PC-9 (cell line): ENCODE data around the gene ABLIM1. TPM values are rescaled to one million over a fixed set of nuclear protein-coding genes. Genes with fewer than 3 reads are reported as not detected.

Experiments used
- BruUV-seq: library from RNA; stranded (reverse); fragments of 400-500 nt; replicated peaks from 2 replicates; lab custom pipeline; 2021; lab: Mats Ljungman, UMichigan
- CTCF ChIA-PET: fragments of 300-600 bp; sonication (Branson Sonifier 250); formaldehyde crosslinking; loops from one replicate; lab custom pipeline; 2022; ENCODE audit warnings: antibody characterized with exemption; lab: Charles Lee
- POLR2A ChIA-PET: fragments of 300-600 bp; sonication (Branson Sonifier 250); formaldehyde crosslinking; loops from one replicate; lab custom pipeline; 2022; ENCODE audit warnings: antibody characterized with exemption; ENCODE audit not compliant: unreplicated experiment; lab: Charles Lee
- DNase-seq, 2 experiments: peaks; one replicate each; pipeline versions ENCODE4 v3.0.0 to v3.0.0-alpha.2; 2015 to 2022; ENCODE audit warnings: mixed read lengths in 1 of 2
- H2AFZ ChIP-seq: fragments of 200-600 bp; sonication (generic); 2 replicates; pipeline ENCODE4 v1.8.1; 2017; ENCODE audit warnings: antibody characterized with exemption
- H3F3A ChIP-seq: fragments of 200-600 bp; sonication (generic); 2 replicates; pipeline ENCODE4 v1.8.1; 2017; ENCODE audit warnings: antibody characterized with exemption, mild to moderate bottlenecking, low read depth; ENCODE audit not compliant: insufficient read depth
- H3K27ac ChIP-seq: fragments of 200-600 bp; sonication (generic); 2 replicates; pipeline ENCODE4 v1.6.1; 2016; ENCODE audit warnings: mixed run types
- H3K27me3 ChIP-seq: fragments of 200-600 bp; sonication (generic); 2 replicates; pipeline ENCODE4 v1.6.1; 2016; ENCODE audit warnings: low read depth, mixed run types; ENCODE audit not compliant: insufficient read depth
- H3K36me3 ChIP-seq: fragments of 200-600 bp; sonication (generic); 2 replicates; pipeline ENCODE4 v1.6.1; 2016; ENCODE audit warnings: low read depth, mixed run types
- H3K4me1 ChIP-seq: fragments of 200-600 bp; sonication (generic); replicated peaks from 2 replicates; pipeline ENCODE4 v1.6.1; 2016; ENCODE audit warnings: mixed run types; ENCODE audit not compliant: insufficient read depth
- H3K4me2 ChIP-seq: fragments of 200-600 bp; sonication (generic); 2 replicates; pipeline ENCODE4 v1.6.1; 2017; ENCODE audit warnings: mixed run types
- H3K4me3 ChIP-seq: fragments of 200-600 bp; sonication (generic); 2 replicates; pipeline ENCODE4 v1.6.1; 2016; ENCODE audit warnings: mixed run types
- H3K79me2 ChIP-seq: fragments of 200-600 bp; sonication (generic); 2 replicates; pipeline ENCODE4 v1.6.1; 2017; ENCODE audit warnings: low read depth, mixed run types
- H3K9me2 ChIP-seq: fragments of 200-600 bp; sonication (generic); 2 replicates; pipeline ENCODE4 v1.8.1; 2017; ENCODE audit warnings: mild to moderate bottlenecking; ENCODE audit not compliant: insufficient read depth
- H3K9me3 ChIP-seq: fragments of 200-600 bp; sonication (generic); 2 replicates; pipeline ENCODE4 v1.8.1; 2016; ENCODE audit warnings: low read depth; ENCODE audit not compliant: insufficient read depth
- H4K20me1 ChIP-seq: fragments of 200-600 bp; sonication (generic); 2 replicates; pipeline ENCODE4 v1.8.1; 2017; ENCODE audit not compliant: insufficient read depth
- EZH2 ChIP-seq: fragments of 200-600 bp; sonication (generic); IDR thresholded peaks from 2 replicates; pipeline ENCODE4 v1.8.0; 2017; ENCODE audit warnings: antibody characterized with exemption, low read depth
- intact Hi-C: fragments of 100-400 bp; cut with micrococcal nuclease; formaldehyde crosslinking; loops from one replicate; pipeline ENCODE4 v1.10.0; 2022; ENCODE audit not compliant: unreplicated experiment
- total RNA-seq: library from RNA; stranded (reverse); gene quantifications from 2 replicates; pipeline ENCODE4 v1.2.3, GENCODE V29; 2021
- TF ChIP-seq, protein P1 (sequence below): fragments of 200-600 bp; sonication (generic); conservative IDR thresholded peaks from 2 replicates; pipeline ENCODE4 v1.6.1; 2017; ENCODE audit warnings: mixed run types, antibody characterized with exemption, mild to moderate bottlenecking, moderate library complexity

Gene ABLIM1
- total RNA-seq, 1 experiment from 2014 or later: 68.7 TPM

DNA sequence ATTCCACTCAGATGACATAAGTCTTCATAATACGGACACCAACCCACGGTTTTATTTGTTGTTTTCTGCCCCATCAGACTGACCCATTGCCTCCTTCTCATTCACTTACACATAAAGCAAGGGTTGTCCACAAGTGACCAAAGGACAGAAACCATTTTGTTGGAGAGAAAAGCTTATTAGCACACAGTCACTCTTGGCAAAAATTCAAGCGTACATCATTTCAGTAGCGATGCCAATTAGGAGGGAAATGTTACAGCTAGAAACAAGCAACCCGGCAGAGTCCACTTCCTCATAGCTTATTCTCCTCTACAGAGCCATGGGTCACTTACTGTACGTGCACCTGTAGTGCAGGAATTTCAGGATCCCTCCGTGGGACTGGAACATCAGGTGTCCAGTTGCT is 23.0 kb downstream of the ABLIM1 start:
- Histone ChIP-seq H4K20me1 (no peaks in the 10 kb centered on the region), H3K4me1 (peaks cover 68% of the 10 kb centered on the region), H3K4me2 (peak overlapping the region; percentile 74), H3K9me3 (no peaks in the 10 kb centered on the region), H3K9me2 (no peaks in the 10 kb centered on the region), H3F3A (peaks cover 45% of the 10 kb centered on the region), H3K27ac (peak overlapping the region; percentile 88), H3K27me3 (no peaks in the 10 kb centered on the region), H3K79me2 (no peaks in the 10 kb centered on the region), H2AFZ (no peak overlapping the region), H3K4me3 (peak overlapping the region; percentile 46; the same call in 1 of the 2 replicates), H3K36me3 (no peaks in the 10 kb centered on the region)
- no TSS peak for BruUV-seq
- ChIA-PET POLR2A (interaction anchor here (0.5 to 1.0 kb wide), 6 partner anchors 10 to 222 kb away, joined by 3 to 18 read pairs (median 4); no protein-coding TSS in a partner anchor), CTCF (interaction anchor here (0.5 to 0.6 kb wide), 2 partner anchors 8 to 10 kb away, joined by 3 read pairs; no protein-coding TSS in a partner anchor)
- DNase-seq: peak; percentile 47 to 88
- TF ChIP-seq EZH2: no peak
- TF ChIP-seq, protein P1, sequence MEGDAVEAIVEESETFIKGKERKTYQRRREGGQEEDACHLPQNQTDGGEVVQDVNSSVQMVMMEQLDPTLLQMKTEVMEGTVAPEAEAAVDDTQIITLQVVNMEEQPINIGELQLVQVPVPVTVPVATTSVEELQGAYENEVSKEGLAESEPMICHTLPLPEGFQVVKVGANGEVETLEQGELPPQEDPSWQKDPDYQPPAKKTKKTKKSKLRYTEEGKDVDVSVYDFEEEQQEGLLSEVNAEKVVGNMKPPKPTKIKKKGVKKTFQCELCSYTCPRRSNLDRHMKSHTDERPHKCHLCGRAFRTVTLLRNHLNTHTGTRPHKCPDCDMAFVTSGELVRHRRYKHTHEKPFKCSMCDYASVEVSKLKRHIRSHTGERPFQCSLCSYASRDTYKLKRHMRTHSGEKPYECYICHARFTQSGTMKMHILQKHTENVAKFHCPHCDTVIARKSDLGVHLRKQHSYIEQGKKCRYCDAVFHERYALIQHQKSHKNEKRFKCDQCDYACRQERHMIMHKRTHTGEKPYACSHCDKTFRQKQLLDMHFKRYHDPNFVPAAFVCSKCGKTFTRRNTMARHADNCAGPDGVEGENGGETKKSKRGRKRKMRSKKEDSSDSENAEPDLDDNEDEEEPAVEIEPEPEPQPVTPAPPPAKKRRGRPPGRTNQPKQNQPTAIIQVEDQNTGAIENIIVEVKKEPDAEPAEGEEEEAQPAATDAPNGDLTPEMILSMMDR: no peak
- intact Hi-C loops: loop anchor here (2.0 kb wide), 2 partner anchors 14 to 62 kb away; no protein-coding TSS in a partner anchor

DNA sequence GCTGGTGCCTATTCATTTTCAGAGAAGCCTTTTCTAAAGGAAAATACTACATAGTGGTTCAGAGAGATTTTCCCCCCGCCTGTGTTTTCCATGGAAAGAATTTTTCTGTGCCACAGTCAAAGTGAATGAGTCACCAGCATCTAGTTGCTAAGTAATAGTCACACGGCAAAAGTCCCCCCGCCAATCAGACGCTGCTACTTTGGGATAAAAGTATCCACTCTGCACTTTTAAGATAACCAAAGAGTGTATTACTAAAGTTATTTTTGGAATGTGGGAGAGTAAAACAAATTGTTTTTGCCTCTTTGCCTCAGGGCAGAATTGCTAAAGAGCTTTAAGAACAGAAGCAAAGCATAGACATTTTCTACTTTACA is 23.5 kb downstream of the ABLIM1 start:
- POLR2A ChIA-PET: interaction anchor here (0.5 to 0.7 kb wide), 5 partner anchors 9 to 222 kb away, joined by 3 to 7 read pairs (median 4); no protein-coding TSS in a partner anchor
- H3K27ac ChIP-seq: peak overlapping the region; percentile 88

DNA sequence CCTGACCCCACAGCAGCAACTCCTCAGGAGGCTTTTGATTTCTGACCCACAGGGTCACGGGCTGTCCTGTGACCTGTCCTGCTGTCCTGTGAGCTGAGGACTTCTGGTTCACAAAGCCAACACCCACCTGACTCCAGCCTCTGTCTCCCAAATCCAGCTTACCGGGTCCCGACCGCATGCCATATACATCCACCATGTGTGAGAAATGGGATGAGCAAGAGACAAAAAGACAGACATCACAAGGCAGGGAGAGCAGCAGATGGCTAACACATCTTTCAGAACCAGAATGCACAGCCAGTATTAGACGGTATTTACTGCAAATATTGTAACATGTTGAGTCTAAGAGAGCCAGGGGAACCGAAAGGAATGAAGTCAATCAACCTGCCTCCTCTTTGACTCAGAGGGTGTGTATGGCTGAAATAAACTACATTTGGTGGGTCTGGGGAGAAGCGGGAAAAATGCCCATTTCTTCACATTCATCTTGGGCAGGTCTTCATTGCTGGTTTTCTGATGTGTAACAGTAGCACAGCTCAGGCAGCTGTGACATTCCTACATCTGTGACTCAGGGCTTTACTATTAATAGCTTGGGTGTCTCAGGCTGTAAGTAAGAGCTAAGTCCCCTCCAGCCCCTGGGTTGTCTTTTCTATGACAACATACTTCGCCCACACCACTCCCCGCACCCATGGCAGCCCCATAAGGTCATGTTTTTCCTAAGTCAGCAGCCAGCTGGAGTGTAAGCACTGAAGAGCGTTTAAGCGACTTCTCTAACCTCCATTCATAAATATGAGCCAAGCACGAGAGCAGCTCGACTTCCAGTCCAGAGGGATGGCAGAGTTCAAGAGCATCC is 25.0 kb downstream of the ABLIM1 start:
- TF ChIP-seq EZH2: no peak
- TF ChIP-seq, protein P1: no peak
- no TSS peak for BruUV-seq
- H3K79me2 ChIP-seq: no peaks in the 10 kb centered on the region
- no peaks in the 10 kb centered on the region for H3K27me3 ChIP-seq
- no peaks in the 10 kb centered on the region for H4K20me1 ChIP-seq
- peak overlapping the region; percentile 24; the same call in 1 of the 2 replicates for H3K4me3 ChIP-seq
- H3K4me1 ChIP-seq: peaks cover 69% of the 10 kb centered on the region
- no peaks in the 10 kb centered on the region for H3K36me3 ChIP-seq
- H3K4me2 ChIP-seq: peak overlapping the region; percentile 73
- intact Hi-C loops: loop anchor here (1.0 to 2.0 kb wide), 3 partner anchors 9 to 882 kb away; partner anchors contain the start of gene PLEKHS1
- H3K9me2 ChIP-seq: no peaks in the 10 kb centered on the region
- POLR2A ChIA-PET: interaction anchor here (0.5 to 0.6 kb wide), 2 partner anchors 9 to 40 kb away, joined by 3 to 4 read pairs; no protein-coding TSS in a partner anchor
- peaks cover 45% of the 10 kb centered on the region for H3F3A ChIP-seq
- CTCF ChIA-PET: interaction anchor here (0.5 kb wide), 1 partner anchor 188 kb away, joined by 3 read pairs; the partner anchor contains the start of gene FHIP2A
- peak; percentile 61 to 95 for DNase-seq
- H3K9me3 ChIP-seq: no peaks in the 10 kb centered on the region
- peak overlapping the region; percentile 81 for H3K27ac ChIP-seq
- no peak overlapping the region for H2AFZ ChIP-seq

More for the DNA sequence above, 23.5 kb downstream of the ABLIM1 start:
- Histone ChIP-seq H3K79me2 (no peaks in the 10 kb centered on the region), H3K4me3 (peak overlapping the region; percentile 46; the same call in 1 of the 2 replicates), H3K9me3 (no peaks in the 10 kb centered on the region), H3K36me3 (no peaks in the 10 kb centered on the region), H2AFZ (no peak overlapping the region), H3K27me3 (no peaks in the 10 kb centered on the region), H3K4me2 (peak overlapping the region; percentile 74), H3K4me1 (peaks cover 73% of the 10 kb centered on the region), H4K20me1 (no peaks in the 10 kb centered on the region), H3K9me2 (no peaks in the 10 kb centered on the region), H3F3A (peaks cover 45% of the 10 kb centered on the region)
- TF ChIP-seq, protein P1: no peak
- TF ChIP-seq EZH2: no peak
- peak; percentile 71 to 95 for DNase-seq
- CTCF ChIA-PET: interaction anchor here (0.5 kb wide), 1 partner anchor 10 kb away, joined by 3 read pairs; no protein-coding TSS in a partner anchor
- intact Hi-C loops: loop anchor here (2.0 kb wide), 2 partner anchors 14 to 62 kb away; no protein-coding TSS in a partner anchor
- BruUV-seq: TSS peak; percentile 68
